WTC11 (cell line): ENCODE data around the gene ZNF629.

ENCODE experiments used
- ARID4B ChIP-seq: sonication (generic); formaldehyde crosslinking; IDR thresholded peaks from 2 replicates; pipeline ENCODE4 v1.8.0; 2023; ENCODE audit warnings: missing genetic modification reagents, mild to moderate bottlenecking, borderline replicate concordance
- CBFB ChIP-seq: sonication (generic); formaldehyde crosslinking; IDR thresholded peaks from 2 replicates; pipeline ENCODE4 v1.8.1; 2022; ENCODE audit warnings: mild to moderate bottlenecking, low read depth, missing genetic modification reagents
- CTCF ChIP-seq: fragments of 200-600 bp; IDR thresholded peaks from 2 replicates; pipeline ENCODE4 v1.8.0; 2022; ENCODE audit warnings: antibody characterized with exemption
- MAX ChIP-seq: sonication (generic); formaldehyde crosslinking; IDR thresholded peaks from 2 replicates; pipeline ENCODE4 v1.8.0; 2022; ENCODE audit warnings: mild to moderate bottlenecking, missing genetic modification reagents
- TCF7 ChIP-seq: sonication (generic); formaldehyde crosslinking; IDR thresholded peaks from 2 replicates; pipeline ENCODE4 v1.8.0; 2022; ENCODE audit warnings: mild to moderate bottlenecking, low read depth, missing genetic modification reagents, moderate library complexity
- TEAD4 ChIP-seq: sonication (generic); formaldehyde crosslinking; IDR thresholded peaks from 2 replicates; pipeline ENCODE4 v1.8.0; 2022; ENCODE audit warnings: mild to moderate bottlenecking, missing genetic modification reagents

DNA sequence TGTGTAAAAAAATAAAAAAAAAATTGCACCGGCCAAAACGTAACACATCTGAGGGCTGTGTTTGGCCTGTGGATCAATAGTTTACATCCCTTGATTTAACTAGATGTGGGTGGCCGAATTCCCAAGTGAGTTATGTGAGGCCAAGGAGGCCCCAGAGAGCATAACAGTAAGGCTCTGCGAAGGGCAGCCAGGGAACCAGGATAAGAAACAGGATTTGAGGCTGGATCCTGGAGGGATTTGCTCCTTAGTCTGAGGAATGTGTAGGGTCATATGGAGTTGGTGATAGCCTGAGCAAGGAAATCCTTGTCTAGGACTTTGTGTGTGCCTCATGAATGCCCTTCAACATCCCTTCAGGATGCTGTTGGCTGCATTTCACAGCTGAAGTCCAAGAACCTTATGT is 36.8 kb downstream of the ZNF629 start:
- TF ChIP-seq CTCF (no peak), TEAD4 (CRISPR knock-in tag) (no peak), MAX (no peak), TCF7 (no peak), ARID4B (CRISPR knock-in tag) (no peak), CBFB (CRISPR knock-in tag) (no peak)
